ENCODE data around the gene SIK1.
"Not testable (repeated sequence)": the region's sequence is repeated elsewhere in the genome, so short reads cannot be mapped to it uniquely, and the experiment has no call there.

Gene SIK1

GRCh38 chr21:43426404-43427241 is at the start of gene SIK1:
Gene SIK1, minus strand, starts transcription at chr21:43427131. Its CDS starts 953 bp downstream, at chr21:43426178.
- DNase-seq = not testable (repeated sequence)

- DNase-seq = not testable (repeated sequence)
Observed at GRCh38 chr21:43471597-43472242, 44.8 kb upstream of the SIK1 start.

- not testable (repeated sequence) for DNase-seq
Observed at GRCh38 chr21:43469719-43470458, 43.0 kb upstream of the SIK1 start.

- DNase-seq = no peak
Observed at GRCh38 chr21:43467785-43468184, 40.9 kb upstream of the SIK1 start.

- not testable (repeated sequence) for DNase-seq
Observed at GRCh38 chr21:43465159-43465558, 38.2 kb upstream of the SIK1 start.

GRCh38 chr21:43463498-43464261 is 36.7 kb upstream of the SIK1 start:
- not testable (repeated sequence) for DNase-seq

- not testable (repeated sequence) for DNase-seq
Observed at GRCh38 chr21:43462932-43463331, 36.0 kb upstream of the SIK1 start.

GRCh38 chr21:43460475-43460874 is 33.5 kb upstream of the SIK1 start:
- not testable (repeated sequence) for DNase-seq

GRCh38 chr21:43458995-43459394 is 32.1 kb upstream of the SIK1 start:
- DNase-seq = not testable (repeated sequence)

- DNase-seq = not testable (repeated sequence)
Observed at GRCh38 chr21:43456616-43457314, 29.8 kb upstream of the SIK1 start.

- not testable (repeated sequence) for DNase-seq
Observed at GRCh38 chr21:43455717-43456116, 28.8 kb upstream of the SIK1 start.

- not testable (repeated sequence) for DNase-seq
Observed at GRCh38 chr21:43454176-43454575, 27.2 kb upstream of the SIK1 start.

- not testable (repeated sequence) for DNase-seq
Observed at GRCh38 chr21:43451850-43452249, 24.9 kb upstream of the SIK1 start.

GRCh38 chr21:43450287-43450686 is 23.4 kb upstream of the SIK1 start:
- DNase-seq = not testable (repeated sequence)

- not testable (repeated sequence) for DNase-seq
Observed at GRCh38 chr21:43447353-43447977, 20.5 kb upstream of the SIK1 start.

GRCh38 chr21:43446277-43446932 is 19.5 kb upstream of the SIK1 start:
- not testable (repeated sequence) for DNase-seq

- DNase-seq = not testable (repeated sequence)
Observed at GRCh38 chr21:43444524-43444923, 17.6 kb upstream of the SIK1 start.

- DNase-seq = not testable (repeated sequence)
Observed at GRCh38 chr21:43442571-43442970, 15.6 kb upstream of the SIK1 start.

GRCh38 chr21:43440835-43441727 is 14.2 kb upstream of the SIK1 start:
- not testable (repeated sequence) for DNase-seq
